Neutrophil (primary cell): ENCODE results near the gene CFAP61.

Experiments
- H3K27ac ChIP-seq: fragments of 200-600 bp; sonication (generic); 2 replicates; pipeline ENCODE4 v1.5.1; 2016; ENCODE audit warnings: mild to moderate bottlenecking, moderate library complexity
- H3K27me3 ChIP-seq: fragments of 200-600 bp; sonication (generic); 2 replicates; pipeline ENCODE4 v1.6.0; 2016; ENCODE audit warnings: mild to moderate bottlenecking
- H3K36me3 ChIP-seq: fragments of 200-600 bp; sonication (generic); 2 replicates; pipeline ENCODE4 v1.5.1; 2017
- H3K4me1 ChIP-seq, 2 experiments: fragments of 200-600 bp in 1 of 2; sonication (generic) in 1 of 2; 1 replicate in 1 of 2; 2 replicates in 1 of 2; pipeline versions ENCODE4 v1.5.1 to v1.6.1; 2013 to 2016; ENCODE audit warnings: low read depth in 1 of 2, low read length in 1 of 2, mild to moderate bottlenecking in 1 of 2, moderate library complexity in 1 of 2; ENCODE audit not compliant: control insufficient read depth in 1 of 2, insufficient read depth in 1 of 2
- H3K4me3 ChIP-seq, 2 experiments: fragments of 200-600 bp in 1 of 2; sonication (generic) in 1 of 2; 1 replicate in 1 of 2; 2 replicates in 1 of 2; pipeline ENCODE4 v1.5.1; 2013 to 2016; ENCODE audit warnings: low read depth in 1 of 2, low read length in 1 of 2, mild to moderate bottlenecking in 1 of 2, moderate library complexity in 1 of 2
- H3K9me3 ChIP-seq: fragments of 200-600 bp; sonication (generic); 2 replicates; pipeline ENCODE4 v1.5.1; 2016
- CTCF ChIP-seq: fragments of 200-600 bp; sonication (generic); IDR thresholded peaks from 2 replicates; pipeline ENCODE4 v1.5.1; 2016; ENCODE audit warnings: antibody characterized with exemption

Gene CFAP61

GRCh38 chr20:20362774-20363433 lies 310.6 kb downstream of the CFAP61 start:
- H3K4me3 ChIP-seq, result no peak overlapping the region
- no peaks in the 10 kb centered on the region for H3K36me3 ChIP-seq
- H3K27ac ChIP-seq, result no peak overlapping the region
- H3K9me3 ChIP-seq, result no peaks in the 10 kb centered on the region
- peaks cover 4 to 20% of the 10 kb centered on the region in 2 experiments for H3K4me1 ChIP-seq
- no peak for TF ChIP-seq CTCF
- H3K27me3 ChIP-seq, result peaks cover 100% of the 10 kb centered on the region

- Histone ChIP-seq H3K36me3 (no peaks in the 10 kb centered on the region), H3K4me3 (no peak overlapping the region)
These were observed 311.1 kb downstream of the CFAP61 start for GRCh38 chr20:20363434-20363798.

GRCh38 chr20:20363799-20364592 lies 311.7 kb downstream of the CFAP61 start:
- Histone ChIP-seq H3K27me3 (peaks cover 100% of the 10 kb centered on the region), H3K27ac (no peak overlapping the region), H3K9me3 (no peaks in the 10 kb centered on the region)

More at GRCh38 chr20:20363434-20363798, 311.1 kb downstream of the CFAP61 start:
- Histone ChIP-seq H3K4me1 (peaks cover 4 to 20% of the 10 kb centered on the region in 2 experiments), H3K9me3 (no peaks in the 10 kb centered on the region), H3K27me3 (peaks cover 100% of the 10 kb centered on the region), H3K27ac (no peak overlapping the region)
- TF ChIP-seq CTCF, result no peak

GRCh38 chr20:20364593-20365479 lies 312.5 kb downstream of the CFAP61 start:
- peaks cover 100% of the 10 kb centered on the region for H3K27me3 ChIP-seq
- no peak for TF ChIP-seq CTCF

More at GRCh38 chr20:20363799-20364592, 311.7 kb downstream of the CFAP61 start:
- H3K36me3 ChIP-seq, result no peaks in the 10 kb centered on the region
- H3K4me1 ChIP-seq, result peaks cover 4 to 23% of the 10 kb centered on the region in 2 experiments
- no peak overlapping the region for H3K4me3 ChIP-seq
- TF ChIP-seq CTCF, result no peak

GRCh38 chr20:20365480-20366161 lies 313.3 kb downstream of the CFAP61 start:
- Histone ChIP-seq H3K27ac (no peak overlapping the region), H3K4me1 (peaks cover 4 to 18% of the 10 kb centered on the region in 2 experiments), H3K4me3 (no peak overlapping the region), H3K9me3 (no peaks in the 10 kb centered on the region), H3K27me3 (peaks cover 100% of the 10 kb centered on the region), H3K36me3 (no peaks in the 10 kb centered on the region)
- TF ChIP-seq CTCF, result no peak

More at GRCh38 chr20:20364593-20365479, 312.5 kb downstream of the CFAP61 start:
- Histone ChIP-seq H3K36me3 (no peaks in the 10 kb centered on the region), H3K4me3 (no peak overlapping the region), H3K27ac (no peak overlapping the region), H3K9me3 (no peaks in the 10 kb centered on the region), H3K4me1 (peaks cover 4 to 23% of the 10 kb centered on the region in 2 experiments)
